MV-4-11 (cell line): ENCODE results near the gene KCNC1.

ENCODE experiments used
- DNase-seq: peaks from one replicate; lab custom pipeline; 2025; lab: John Stamatoyannopoulos, UW

Gene KCNC1

GRCh38 chr11:17738151-17738973 is 3.8 kb downstream of the KCNC1 start:
- no peak for DNase-seq

- no peak for DNase-seq
These were observed 5.4 kb downstream of the KCNC1 start for GRCh38 chr11:17739945-17740338.

- DNase-seq = no peak
These were observed 6.2 kb downstream of the KCNC1 start for GRCh38 chr11:17740649-17741235.

GRCh38 chr11:17741487-17741886 is 6.9 kb downstream of the KCNC1 start:
- DNase-seq = no peak

GRCh38 chr11:17742019-17742418 is 7.4 kb downstream of the KCNC1 start:
- no peak for DNase-seq

- no peak for DNase-seq
These were observed 8.6 kb downstream of the KCNC1 start for GRCh38 chr11:17743026-17743807.

- DNase-seq = no peak
These were observed 9.2 kb downstream of the KCNC1 start for GRCh38 chr11:17743808-17744119.

GRCh38 chr11:17744151-17744940 is 9.8 kb downstream of the KCNC1 start:
- no peak for DNase-seq

GRCh38 chr11:17745023-17745772 is 10.6 kb downstream of the KCNC1 start:
- no peak for DNase-seq

GRCh38 chr11:17746096-17746495 is 11.5 kb downstream of the KCNC1 start:
- no peak for DNase-seq

- DNase-seq = no peak
These were observed 12.8 kb downstream of the KCNC1 start for GRCh38 chr11:17747131-17747955.

GRCh38 chr11:17748044-17748443 is 13.5 kb downstream of the KCNC1 start:
- DNase-seq = no peak

GRCh38 chr11:17748761-17749721 is 14.5 kb downstream of the KCNC1 start:
- no peak for DNase-seq

- no peak for DNase-seq
These were observed 15.6 kb downstream of the KCNC1 start for GRCh38 chr11:17750013-17750800.

- no peak for DNase-seq
These were observed 16.2 kb downstream of the KCNC1 start for GRCh38 chr11:17750801-17751165.

GRCh38 chr11:17751558-17751957 is 17.0 kb downstream of the KCNC1 start:
- DNase-seq = no peak

GRCh38 chr11:17752144-17752543 is 17.6 kb downstream of the KCNC1 start:
- no peak for DNase-seq

- DNase-seq = no peak
These were observed 18.6 kb downstream of the KCNC1 start for GRCh38 chr11:17753153-17753552.

GRCh38 chr11:17753641-17754040 is 19.1 kb downstream of the KCNC1 start:
- DNase-seq = no peak
